ENCODE data around the gene TSPAN31.

TSPAN31 gene

DNA sequence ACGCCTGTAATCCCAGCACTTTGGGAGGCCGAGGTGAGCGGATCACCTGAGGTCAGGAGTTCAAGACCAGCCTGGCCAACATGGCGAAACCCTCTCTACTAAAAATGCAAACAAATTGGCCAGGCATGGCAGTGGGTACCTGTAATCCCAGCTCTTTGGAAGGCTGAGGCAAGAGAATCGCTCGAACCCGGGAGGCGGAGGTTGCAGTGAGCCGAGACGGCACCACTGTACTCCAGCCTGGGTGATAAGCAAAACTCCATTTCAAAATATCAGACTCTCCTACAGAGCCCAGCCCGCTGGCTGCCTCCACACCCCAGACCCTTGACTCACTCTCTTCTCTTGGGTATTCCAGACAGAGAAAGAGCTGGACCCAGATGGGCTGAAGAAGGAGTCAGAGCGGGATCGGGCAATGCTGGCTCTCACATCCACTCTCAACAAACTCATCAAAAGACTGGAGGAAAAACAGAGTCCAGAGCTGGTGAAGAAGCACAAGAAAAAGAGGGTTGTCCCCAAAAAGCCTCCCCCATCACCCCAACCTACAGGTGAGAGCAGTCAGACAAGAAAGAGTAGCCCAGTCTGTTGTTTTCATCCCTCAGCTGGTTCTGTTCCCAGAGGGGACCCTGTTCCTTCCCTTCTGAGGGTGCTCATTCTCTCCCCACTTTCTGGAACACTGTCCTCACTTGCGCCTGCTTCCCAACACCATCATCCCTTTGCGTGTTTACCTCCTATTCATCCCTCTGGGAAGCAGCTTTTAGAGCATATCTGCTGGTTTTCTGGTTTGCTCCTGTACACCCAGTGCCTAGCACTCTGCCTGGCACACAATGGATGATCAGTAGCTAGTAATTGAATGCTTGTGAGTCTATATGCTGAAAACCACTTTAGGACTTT lies 26.0 kb upstream of the TSPAN31 start:
- no peak for TF ChIP-seq GATA3 (IDR thresholded peaks at IDR 0.05; ENCODE audit: low read depth, low read length)
- no peak for TF ChIP-seq GATA2 (IDR thresholded peaks at IDR 0.05; ENCODE audit: low read depth, low read length)

- TF ChIP-seq GATA2 (IDR thresholded peaks at IDR 0.05; ENCODE audit: low read depth, low read length) (no peak), GATA3 (IDR thresholded peaks at IDR 0.05; ENCODE audit: low read depth, low read length) (no peak)
These were observed 24.8 kb upstream of the TSPAN31 start for GRCh38 chr12:57719777-57720605.

GRCh38 chr12:57720606-57721595 lies 23.9 kb upstream of the TSPAN31 start:
- TF ChIP-seq GATA2 (IDR thresholded peaks at IDR 0.05; ENCODE audit: low read depth, low read length) (no peak), GATA3 (IDR thresholded peaks at IDR 0.05; ENCODE audit: low read depth, low read length) (no peak)

DNA sequence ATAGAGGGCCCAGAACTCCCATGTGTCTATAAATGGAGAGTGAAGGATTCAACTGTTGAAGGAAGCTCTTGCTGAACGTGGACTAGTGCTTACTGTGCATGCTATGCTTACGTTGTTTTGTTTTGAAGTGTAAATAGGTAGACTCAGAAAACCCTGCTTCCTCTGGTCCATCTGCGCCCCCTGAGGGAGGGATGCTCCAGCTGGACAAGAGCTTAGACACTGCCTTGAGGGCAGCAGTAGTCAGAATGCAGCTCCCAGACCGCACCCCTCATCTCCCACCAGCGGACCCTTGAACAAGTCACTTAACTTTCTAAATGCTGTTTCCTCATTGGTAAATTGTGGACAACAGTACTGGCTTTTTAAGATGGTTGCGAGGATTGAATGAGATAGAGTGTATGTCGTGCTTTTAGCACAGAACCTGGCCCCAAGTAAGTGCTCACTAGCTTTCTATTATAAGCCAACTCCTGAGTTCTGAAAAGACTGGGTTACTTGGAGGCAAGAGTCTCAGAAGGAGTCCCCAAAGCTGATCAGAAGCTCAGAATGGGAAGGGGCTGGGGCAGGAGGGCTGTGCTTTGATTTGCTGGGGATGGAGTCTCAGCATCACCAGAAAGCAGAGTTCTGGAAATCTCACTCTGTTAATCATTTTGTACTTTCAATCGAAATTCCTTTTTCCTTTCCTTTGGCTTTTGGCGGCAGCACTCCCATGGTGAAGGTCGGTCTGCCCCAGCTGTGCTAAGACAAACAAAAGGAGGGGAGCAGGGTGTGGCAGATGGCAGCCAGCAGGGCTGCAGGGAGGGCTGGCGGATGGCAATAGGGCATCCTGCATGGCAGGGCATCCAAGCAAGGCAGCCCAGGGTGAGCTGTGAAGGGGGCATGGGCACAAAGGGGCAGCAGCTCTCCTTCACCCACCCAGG lies 21.9 kb upstream of the TSPAN31 start:
- TF ChIP-seq GATA3 (IDR thresholded peaks at IDR 0.05; ENCODE audit: low read depth, low read length) = no peak
- TF ChIP-seq GATA2 (IDR thresholded peaks at IDR 0.05; ENCODE audit: low read depth, low read length) = no peak

DNA sequence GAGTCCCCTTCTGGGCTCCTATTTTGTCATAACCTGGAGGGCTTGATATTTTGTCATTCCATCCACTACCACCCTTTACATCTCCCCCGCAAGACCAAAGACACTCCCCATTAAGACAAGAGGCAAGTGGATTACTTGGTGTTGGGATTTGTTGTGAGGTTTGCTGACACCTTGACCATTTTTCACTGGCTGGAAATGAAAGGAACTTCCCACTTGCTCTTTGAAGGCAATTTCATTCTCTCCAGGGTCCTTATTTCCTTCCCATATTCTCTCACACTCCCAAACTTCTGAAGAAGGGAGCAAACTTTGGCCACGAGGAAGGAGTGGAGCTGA lies 21.2 kb upstream of the TSPAN31 start:
- TF ChIP-seq GATA3 (IDR thresholded peaks at IDR 0.05; ENCODE audit: low read depth, low read length) (no peak), GATA2 (IDR thresholded peaks at IDR 0.05; ENCODE audit: low read depth, low read length) (no peak)

GRCh38 chr12:57724003-57724935 lies 20.6 kb upstream of the TSPAN31 start:
- TF ChIP-seq GATA2 (IDR thresholded peaks at IDR 0.05; ENCODE audit: low read depth, low read length) = no peak
- TF ChIP-seq GATA3 (IDR thresholded peaks at IDR 0.05; ENCODE audit: low read depth, low read length) = no peak

- TF ChIP-seq GATA2 (IDR thresholded peaks at IDR 0.05; ENCODE audit: low read depth, low read length) (no peak), GATA3 (IDR thresholded peaks at IDR 0.05; ENCODE audit: low read depth, low read length) (no peak)
These were observed 19.7 kb upstream of the TSPAN31 start for GRCh38 chr12:57724936-57725740.

DNA sequence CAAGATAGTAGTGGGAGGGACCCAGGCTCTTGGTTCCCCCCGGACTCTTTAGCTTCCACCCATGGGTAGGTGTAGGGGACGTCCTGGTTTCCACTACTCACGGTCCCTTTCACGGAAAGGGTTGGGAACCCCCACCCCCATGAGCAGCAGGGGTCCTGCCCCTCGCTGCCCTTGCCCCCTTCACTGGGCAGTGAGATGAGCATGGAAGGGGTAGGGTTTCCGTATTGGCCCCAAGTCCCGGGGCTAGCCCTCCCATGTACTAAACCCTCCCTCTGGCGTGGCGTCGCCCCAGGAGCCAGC lies 19.0 kb upstream of the TSPAN31 start:
- TF ChIP-seq GATA3 (IDR thresholded peaks at IDR 0.05; ENCODE audit: low read depth, low read length) (no peak), GATA2 (IDR thresholded peaks at IDR 0.05; ENCODE audit: low read depth, low read length) (no peak)

DNA sequence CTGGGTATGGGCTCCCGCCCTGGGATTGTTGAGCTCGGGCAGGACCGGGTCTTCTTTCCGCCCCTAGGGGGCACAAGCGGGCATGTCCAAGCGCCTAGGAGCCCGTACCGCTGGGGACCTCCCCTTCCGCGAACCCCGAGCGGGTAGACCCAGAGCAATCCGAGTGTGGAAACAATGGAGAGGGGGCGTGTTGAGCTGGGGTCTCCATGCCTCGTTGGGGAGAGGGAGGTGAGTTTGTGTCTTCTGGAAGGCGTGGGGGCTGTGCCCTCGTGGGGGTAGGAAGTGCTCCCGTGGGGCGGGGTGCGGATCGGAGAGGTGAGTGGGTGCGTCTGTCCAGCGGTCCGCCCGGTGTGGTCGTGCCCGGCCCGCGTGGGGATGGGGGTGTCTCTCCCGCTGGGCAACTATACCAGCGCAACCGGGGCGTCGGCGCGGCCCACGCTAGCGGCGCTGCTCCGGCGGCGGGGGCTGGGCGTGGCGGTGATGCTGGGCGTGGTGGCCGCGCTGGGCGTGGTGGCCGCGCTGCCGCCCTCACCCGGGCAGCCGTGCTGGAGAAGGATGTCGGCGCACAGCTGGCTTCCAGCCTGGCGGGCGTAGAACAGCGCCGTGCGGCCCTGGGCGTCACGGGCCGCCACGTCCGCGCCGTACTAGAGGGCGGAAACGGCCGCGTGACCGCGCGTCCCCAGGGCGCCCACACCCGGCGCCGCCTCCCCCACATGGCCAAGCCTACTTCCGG lies 18.5 kb upstream of the TSPAN31 start:
- TF ChIP-seq GATA3 (IDR thresholded peaks at IDR 0.05; ENCODE audit: low read depth, low read length) = no peak
- TF ChIP-seq GATA2 (IDR thresholded peaks at IDR 0.05; ENCODE audit: low read depth, low read length) = no peak

DNA sequence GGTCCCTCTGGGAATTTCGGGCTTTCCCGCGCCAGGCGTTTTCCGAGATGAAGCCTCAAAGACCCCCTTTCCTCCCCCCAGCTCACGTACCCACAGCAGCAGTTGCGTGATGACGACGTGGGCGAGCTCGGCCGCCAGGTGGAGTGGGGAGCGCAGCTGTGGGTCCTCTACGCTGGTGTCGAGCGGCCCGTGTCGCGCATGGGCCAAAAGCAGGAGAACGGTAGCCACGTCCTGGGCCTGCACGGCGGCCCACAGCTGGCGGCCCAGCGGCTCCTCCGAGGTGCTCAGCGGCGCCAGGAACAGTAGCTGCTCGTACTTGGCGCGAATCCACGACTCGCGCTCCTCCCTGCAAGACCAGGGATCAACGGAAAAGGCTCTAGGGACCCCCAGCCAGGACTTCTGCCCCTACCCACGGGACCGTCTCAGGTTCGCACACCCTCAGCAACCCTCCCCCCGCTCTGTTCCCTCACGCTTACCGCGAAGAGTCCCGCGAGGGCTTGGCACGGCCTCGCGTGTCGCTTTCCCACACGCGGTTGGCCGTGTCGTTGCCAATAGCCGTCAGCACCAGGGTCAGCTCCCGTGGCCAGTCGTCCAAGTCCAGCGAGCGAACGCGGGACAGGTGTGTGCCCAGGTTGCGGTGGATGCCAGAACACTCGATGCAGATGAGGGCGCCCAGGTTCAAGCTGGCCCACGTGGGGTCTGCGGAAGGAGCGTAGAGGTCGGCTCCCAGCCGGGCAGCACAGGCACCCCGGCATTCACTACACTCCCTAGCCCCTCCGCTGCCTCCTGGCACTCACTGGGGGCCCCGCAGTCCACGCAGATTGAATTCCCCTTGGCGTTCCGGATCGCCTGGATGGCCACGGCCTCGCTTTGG lies 17.7 kb upstream of the TSPAN31 start:
- TF ChIP-seq GATA3 (IDR thresholded peaks at IDR 0.05; ENCODE audit: low read depth, low read length) (no peak), GATA2 (IDR thresholded peaks at IDR 0.05; ENCODE audit: low read depth, low read length) (no peak)
